Astrocyte of the hippocampus (primary cell): ENCODE results near the gene JUNB.
"Not testable (repeated sequence)": the region's sequence is repeated elsewhere in the genome, so short reads cannot be mapped to it uniquely, and the experiment has no call there.

Source experiments
- DNase-seq: peaks from one replicate; pipeline ENCODE4 v3.0.0; 2011; ENCODE audit warnings: low read depth, low spot score

The JUNB gene

DNA sequence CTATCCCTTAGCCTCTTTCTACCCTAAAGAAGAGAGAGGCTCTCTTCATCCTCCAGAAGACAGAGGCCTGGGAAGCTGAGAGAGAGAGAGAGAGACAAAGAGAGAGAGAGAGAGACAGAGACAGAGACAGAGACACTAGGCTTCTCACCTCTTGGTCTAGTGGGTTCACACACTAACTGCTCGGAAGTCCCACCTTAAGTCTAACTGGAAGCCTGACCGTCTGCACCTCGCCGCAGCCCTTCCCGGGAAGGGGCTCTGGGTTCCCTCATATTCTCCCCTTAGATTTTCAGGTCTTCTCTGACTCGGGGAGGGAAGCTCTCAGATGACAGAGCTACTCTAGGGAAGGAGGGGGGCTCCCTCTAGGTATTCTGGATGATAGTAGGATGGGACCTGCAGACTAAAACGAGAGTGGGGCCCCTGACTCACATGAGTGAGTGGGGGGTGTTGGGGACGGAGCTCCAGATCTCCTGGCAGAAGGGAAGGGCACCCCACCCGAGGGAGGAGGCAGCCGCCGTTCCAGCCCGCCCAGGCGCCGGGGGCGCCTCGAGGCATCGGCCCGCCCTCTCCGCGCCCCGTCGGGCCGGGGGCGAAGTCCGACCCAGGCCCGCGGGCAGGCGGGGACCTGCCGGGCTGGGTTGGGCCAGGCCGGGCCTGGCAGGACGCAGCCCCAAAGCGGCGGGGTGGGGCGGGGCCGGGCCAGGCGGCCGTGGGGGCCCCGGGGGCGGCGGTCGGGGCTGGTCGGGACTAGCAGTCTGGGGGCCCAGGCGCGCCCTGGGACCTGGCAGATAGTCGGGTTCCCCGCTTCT, 2.0 kb upstream of the JUNB start:
- DNase-seq: no peak

DNA sequence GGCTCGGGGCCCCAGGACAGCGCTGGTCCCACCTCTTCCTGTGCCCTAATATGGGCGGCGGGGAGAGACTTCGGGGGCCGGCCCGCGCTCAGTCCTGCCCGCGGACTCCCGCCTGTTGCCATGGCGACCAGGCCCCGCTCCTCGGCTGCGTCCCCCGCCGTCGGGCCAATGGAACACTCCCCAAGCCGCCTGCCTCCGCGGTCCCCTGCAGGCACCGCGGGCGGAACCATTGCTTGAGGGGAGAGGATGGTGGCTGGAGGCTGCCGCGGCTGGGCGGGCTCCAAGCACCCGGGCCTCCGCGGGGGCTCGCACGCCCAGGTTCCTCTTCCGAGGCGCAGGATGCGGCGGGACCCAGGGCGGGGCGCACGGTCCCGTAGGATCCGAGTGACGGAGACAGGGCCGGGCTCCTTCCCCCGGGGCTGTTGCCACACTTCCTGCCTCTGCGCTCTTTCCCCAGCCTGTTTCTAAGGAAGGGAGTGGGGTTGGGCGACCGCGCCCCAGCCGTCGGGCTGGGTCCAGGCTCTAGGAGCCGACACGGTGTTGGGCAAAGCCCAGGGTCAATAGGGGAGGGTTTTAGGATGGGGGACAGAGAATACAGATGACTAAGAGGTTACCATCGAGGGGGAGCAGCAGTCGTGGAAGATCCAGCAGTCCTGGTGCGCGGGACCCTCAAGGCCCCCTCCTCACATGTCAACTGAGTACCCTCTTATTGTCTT, 1.2 kb upstream of the JUNB start:
- DNase-seq: peak; percentile 99

DNA sequence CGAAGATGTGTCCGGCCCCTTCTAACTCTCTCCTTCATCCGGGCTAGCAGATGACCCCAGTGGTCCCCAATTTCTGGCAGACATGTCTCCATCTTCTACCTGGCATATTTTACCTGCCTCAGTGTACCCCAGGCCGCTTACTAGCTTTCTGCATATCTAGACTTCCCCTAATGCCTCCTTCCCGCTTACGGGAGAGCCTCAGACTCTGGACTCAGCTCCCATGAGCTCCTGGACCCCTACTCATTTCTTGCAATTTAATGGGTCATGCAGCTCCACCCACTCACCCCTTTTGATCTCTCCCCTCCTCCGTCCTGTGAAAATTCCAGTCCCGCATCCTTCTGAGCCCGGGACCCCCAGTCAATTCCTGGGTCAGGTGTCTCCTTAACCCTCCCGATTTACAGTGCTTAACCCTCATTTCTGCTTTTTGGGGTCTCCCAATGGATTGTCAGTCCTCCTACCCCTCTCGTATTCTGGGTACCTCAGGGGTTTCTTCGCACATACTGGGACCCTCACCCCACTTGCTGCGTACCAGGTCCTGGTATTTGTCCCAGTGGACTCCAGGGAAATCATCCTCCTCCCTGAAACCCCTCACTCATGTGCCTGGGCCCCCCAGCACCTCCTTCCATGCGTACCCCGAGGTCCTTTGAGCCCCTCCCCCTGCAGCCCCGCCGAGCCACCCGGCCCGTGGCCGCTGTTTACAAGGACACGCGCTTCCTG, 500 bp upstream of the JUNB start:
- peak; percentile 26 for DNase-seq

DNA sequence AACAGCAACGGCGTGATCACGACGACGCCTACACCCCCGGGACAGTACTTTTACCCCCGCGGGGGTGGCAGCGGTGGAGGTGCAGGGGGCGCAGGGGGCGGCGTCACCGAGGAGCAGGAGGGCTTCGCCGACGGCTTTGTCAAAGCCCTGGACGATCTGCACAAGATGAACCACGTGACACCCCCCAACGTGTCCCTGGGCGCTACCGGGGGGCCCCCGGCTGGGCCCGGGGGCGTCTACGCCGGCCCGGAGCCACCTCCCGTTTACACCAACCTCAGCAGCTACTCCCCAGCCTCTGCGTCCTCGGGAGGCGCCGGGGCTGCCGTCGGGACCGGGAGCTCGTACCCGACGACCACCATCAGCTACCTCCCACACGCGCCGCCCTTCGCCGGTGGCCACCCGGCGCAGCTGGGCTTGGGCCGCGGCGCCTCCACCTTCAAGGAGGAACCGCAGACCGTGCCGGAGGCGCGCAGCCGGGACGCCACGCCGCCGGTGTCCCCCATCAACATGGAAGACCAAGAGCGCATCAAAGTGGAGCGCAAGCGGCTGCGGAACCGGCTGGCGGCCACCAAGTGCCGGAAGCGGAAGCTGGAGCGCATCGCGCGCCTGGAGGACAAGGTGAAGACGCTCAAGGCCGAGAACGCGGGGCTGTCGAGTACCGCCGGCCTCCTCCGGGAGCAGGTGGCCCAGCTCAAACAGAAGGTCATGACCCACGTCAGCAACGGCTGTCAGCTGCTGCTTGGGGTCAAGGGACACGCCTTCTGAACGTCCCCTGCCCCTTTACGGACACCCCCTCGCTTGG, 966 bp downstream of the JUNB start:
- peak; percentile 67 for DNase-seq

DNA sequence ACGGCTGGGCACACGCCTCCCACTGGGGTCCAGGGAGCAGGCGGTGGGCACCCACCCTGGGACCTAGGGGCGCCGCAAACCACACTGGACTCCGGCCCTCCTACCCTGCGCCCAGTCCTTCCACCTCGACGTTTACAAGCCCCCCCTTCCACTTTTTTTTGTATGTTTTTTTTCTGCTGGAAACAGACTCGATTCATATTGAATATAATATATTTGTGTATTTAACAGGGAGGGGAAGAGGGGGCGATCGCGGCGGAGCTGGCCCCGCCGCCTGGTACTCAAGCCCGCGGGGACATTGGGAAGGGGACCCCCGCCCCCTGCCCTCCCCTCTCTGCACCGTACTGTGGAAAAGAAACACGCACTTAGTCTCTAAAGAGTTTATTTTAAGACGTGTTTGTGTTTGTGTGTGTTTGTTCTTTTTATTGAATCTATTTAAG, 1.6 kb downstream of the JUNB start:
- no peak for DNase-seq

DNA sequence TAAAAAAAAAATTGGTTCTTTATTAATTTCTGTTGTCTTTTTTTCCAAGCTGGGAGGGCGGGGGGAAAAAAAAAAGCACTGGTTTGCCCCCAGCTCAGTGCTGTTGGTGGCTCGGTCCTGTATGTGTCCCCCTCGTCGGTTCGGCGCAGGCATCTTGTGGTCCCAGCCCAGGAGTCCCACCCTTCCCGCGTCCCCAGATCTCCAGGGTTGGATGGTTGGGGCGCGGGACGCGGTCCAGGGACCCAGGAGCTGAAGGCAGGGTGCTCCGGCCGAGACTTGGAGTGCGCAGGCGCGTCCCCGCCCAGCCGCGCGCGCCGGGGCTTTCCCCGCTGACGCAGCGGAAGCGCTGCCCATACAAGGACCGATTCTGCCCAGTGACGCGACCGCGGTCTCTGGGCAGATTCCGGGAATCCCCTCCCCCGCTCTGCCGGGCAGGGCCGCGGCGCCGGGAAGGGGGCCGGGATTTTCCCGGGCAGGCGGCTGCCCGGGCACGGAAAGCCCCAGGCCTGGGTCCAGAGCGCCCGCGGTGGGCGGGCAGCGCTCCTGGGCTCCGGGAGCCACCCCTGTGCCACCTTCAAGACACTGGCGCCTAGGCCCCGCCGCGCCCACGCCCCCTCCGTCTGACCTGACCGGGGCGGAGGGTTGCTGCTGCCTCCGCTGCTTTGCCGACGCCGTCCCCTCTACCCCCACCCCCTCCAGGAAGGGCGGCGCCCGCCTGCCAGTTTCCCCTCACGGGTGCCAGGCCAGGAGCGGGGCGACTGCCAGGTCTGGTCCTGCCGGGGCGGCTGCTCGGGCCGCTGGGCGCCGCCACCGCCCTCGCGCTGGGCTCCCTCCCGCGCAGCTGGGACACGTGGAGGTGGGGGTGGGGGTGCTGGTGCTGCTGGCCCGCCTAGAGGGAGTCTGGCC, 2.3 kb downstream of the JUNB start:
- DNase-seq: peak; percentile 99

DNA sequence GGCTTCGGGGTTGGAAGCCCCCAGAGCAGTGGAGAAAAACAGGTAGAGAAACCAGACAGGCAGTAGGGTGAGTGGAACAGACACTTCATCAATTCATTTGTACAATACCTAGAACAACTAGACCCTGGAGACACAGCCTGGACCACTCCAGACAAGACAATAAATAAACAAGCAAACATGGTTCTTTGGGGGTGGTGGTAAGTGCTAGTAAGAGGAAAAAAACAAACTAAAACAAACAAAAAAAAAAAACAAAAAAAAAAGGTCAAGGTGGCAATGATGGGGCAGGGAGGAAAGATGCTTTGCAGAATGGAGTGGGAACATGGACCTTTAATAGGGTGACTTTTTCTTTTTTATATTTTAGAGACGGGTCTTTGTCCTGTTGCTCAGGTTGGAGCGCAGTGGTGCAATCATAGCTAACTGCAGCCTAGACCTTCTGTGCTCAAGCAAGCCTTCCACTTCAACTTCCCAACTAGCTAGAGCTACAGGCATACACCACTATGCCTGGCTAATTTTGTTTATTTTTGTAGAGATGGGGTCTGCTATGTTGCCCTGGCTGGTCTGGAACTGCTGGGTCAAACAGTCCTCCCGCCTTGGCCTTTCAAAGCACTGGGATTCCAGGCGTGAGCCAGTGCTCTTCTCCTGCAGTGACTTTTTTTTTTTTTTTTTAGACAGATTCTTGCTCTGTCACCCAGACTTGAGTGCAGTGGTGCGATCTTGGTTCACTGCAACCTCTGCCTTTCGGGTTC, 3.1 kb downstream of the JUNB start:
- DNase-seq: peak; percentile 42

DNA sequence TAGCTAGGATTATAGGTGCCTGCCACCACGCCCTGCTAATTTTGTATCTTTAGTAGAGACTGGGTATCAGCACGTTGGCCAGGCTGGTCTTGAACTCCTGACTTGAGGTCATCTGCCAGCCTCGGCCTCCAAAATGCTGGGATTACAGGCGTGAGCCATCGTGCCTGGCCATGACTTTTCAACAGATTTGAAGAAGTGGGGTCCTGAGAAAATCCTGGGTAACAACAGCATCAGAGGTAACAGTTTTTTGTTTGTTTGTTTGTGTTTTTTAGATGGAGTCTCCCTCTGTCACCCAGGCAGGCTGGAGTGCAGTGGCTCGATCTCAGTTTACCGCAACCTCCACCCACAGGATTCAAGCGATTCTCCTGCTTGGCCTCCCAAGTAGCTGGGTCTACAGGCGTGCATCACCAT, 3.7 kb downstream of the JUNB start:
- DNase-seq: no peak

DNA sequence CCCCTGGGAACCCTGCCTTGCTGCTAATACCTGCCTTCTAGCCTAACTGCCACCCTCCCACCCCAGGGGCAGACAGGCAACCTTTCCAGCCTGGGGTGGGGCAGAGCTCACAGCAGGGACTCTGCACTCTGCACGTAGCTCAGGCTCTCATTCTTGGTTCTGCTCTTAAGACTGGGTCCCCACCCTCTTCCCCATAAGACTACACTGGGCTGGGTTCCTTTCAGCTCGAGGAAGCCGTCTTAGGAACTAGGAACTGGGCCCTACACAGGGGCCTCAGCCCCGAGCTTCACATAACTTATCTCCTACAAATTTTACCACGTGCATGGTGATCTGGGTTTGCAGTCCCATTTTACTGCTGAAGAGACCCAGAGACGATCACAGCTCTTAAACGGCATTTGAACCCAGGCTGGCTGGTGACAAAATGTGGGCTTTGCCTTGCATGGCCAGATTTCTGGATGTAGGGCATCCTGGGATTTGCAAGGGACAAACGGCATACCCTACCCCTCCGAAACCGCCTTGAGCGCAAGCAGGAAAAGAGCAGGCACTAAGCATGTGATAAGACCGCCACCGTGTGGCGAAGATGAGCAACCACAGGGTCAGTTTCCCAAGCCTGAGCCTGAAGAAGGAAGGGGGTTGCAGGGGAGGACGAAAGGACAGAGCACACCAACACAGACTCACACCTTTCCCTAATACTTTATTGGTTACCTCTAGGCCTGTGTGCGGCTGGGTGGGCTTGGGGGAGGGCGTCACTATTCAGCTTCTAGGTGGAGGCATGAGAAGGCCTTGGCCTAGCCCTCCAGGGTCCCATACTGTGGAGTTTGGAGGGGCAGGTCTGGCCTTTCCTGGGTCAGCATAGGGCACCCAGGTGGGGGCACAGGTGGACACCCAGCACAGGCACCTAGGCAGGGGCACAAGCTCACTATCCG, 5.1 kb downstream of the JUNB start:
- peak; percentile 91 for DNase-seq

DNA sequence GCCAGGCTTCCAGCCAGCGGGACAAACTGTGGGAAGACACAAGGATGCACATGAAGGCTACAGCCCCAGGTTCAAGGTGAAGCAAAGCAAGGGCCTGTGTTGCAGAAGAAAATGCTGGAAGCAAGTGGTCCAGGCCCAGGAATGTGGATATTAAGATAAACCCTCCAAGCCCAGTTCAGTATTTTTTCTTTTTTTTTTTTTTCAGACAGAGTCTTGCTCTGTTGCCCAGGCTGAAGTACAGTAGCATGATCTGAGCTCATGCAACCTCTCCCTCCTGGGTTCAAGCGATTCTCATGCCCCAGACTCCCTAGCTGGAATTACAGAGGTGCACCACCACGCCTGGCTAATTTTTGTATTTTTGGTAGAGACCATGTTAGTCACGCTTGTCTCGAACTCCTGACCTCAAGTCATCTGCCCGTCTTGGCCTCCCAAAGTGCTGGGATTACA, 5.9 kb downstream of the JUNB start:
- DNase-seq: no peak

DNA sequence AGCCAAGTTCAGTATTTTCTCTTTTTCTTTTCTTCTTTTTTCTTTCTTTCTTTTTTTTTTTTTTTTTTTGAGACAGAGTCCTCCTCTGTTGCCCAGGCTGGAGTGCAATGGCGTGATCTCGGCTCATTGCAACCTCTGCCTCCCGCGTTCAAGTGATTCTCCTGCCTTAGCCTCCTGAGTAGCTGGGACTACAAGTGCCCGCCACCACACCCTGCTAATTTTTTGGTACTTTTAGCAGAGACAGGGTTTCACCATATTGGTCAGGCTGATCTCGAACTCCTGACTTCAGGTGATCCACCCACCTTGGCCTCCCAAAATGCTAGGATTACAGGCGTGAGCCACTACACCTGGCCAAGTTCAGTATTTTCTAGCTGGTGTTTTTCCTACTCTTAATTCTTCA, 6.3 kb downstream of the JUNB start:
- DNase-seq: not testable (repeated sequence)

DNA sequence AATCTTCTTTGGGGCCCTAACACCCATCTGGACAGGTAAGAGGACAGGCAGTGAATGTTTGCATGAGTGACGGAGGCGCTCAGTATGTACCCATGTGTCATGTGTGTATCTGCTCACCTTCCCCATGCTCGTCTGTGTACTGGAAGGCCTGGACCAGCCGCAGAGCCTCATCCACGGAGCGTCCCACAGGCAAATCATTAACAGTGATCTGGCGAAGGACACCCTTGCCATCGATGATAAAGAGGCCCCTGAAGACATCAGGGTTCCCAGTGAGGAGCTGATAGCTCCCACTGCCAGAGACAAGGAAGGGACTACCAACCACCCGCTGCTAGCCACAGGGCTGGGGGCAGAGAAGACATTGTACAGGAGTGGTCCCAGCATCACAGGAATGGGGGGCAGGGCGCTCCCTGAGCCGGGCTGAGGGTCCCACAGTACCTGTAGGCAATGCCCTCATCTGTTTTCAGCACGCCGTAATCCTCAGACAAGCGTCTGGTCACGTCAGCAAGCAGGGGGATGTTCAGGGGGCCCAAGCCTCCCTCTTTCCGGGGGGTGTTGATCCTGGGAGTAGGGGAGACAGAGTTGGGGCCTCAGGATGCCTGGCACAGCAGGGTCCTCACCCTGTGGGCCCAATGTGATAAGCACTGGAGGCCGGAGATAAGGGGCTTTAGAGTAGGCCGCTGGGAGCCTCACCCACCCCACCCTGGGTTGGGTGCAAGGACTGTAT, 8.6 kb downstream of the JUNB start:
- DNase-seq: no peak

DNA sequence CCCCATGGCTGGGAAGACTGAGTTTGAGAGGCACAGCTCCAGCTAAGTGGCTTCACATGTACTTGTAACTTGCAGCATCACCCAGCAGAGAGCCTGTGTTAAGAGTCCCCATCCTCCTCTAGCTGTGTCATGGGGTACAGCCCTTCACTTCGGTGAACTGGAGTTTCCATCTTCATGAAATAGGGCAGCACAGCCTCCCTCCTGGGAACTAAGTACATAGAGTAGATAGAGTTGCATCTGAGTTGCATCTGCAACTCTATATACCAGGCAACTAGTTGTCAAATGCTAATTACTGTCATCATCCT, 9.1 kb downstream of the JUNB start:
- DNase-seq: no peak

DNA sequence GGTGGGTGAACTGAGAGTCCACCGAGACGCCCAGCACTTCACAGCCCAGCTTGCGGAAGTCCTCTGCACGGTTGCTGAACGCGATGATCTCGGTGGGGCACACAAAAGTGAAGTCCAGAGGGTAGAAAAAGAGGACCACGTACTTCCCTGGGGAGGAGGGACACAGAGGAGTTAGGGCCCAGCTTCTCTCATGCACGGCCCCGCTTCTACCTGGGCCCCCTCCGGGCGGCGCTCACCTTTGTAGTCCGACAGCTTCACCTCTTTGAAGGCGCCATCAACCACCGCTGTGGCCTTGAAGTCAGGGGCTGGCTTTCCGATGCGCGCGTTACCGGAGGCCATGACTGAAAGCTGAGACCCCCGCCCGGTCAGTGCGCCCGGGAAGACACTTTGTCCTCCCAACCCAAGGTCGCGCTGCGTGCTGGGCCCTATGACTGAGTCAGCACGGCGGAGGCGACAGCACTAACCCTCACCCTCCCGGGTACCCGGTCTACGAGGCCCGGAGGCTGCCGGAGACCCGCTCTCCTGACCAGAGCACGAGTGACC, 9.7 kb downstream of the JUNB start:
- DNase-seq: peak; percentile 23

DNA sequence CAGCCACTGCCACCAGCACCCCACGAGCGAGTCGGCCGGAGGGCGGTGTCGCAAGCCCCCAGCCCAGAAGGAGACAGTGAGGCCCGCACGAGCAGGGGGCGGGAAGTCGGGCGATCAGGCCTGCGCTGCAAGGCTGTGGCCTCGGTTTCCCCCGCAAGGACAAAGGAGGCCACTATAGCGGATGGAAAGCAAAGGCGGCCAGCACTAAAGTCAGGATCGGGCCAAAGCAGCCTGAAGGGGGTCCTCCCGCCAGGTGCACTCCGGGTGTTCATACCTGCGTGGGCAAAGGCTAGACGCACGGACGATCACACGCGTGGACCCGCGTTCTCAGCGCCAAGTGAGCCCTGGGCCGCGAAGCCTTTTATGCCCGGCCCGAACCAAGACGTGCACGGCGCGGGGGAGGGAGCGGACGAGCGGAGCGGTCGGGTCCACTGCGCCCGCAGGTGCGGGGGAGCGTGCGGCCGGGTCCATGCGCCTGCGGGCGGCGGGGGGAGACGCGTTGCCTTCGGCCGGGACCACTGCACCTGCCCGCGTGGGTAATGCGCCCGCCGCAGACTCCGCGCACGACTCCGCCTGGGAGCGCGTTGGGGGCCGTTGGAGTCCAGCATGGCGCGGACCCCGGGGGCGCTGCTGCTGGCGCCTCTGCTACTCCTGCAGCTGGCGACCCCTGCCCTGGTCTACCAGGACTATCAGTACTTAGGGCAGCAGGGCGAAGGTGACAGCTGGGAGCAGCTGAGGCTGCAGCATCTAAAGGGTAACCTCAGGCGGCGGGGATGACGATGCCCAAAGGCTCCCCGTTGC, 10.4 kb downstream of the JUNB start, which contains the start of the genes PRDX2 and THSD8:
PRDX2 (minus strand) TSS at position 335 of the 801 bp plus-strand sequence. CDS start 539 bp downstream, outside the sequence.
THSD8 (plus strand) TSS at position 604 of the 801 bp plus-strand sequence; CDS start at position 607, 3 bp downstream.
- peak; percentile 89 for DNase-seq

DNA sequence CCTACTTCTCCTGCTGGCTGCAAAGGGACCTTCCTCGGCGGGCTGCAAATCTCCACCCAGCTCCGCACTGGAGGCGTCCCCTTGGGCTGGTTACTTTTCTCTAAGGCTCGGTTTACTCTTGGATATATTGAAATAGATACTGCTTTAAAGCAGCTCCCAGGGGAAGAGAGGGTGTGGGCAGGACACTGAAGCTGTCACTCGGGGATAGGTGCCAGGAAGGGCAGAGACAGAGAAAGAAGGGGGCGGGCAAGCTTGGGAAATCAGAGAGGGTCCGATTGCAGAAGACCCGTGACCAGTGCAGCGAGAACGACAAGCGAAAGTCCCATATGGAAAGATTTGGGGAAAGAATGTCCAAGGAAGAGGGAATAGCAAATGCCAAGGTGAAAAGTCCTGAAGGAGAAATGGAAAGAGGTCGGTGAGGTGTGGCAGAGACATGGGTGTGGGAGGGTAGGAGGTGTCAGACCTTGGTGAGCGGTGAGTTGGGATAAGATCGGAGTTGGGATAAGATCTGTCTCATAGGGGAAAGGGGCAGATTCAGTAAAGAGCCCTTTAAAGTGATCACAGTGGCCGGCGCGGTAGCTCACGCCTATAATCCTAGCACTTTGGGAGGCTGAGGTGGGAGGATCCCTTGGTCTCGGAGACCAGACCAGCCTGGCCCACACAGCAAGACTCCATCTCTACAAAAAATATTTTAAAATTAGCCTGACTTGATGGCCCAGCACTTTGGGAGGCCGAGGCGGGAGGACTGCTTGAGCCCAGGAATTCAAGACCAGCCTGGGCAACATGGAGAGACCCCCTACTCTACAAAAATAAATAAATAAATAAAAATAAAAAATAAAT, 11.2 kb downstream of the JUNB start:
- DNase-seq: no peak
